K562 (cell line): ENCODE data around the gene C19orf85. TPM values are rescaled to one million over a fixed set of nuclear protein-coding genes. Genes with fewer than 3 reads are reported as not detected.

ENCODE experiments used
- ATAC-seq: fragments of 200-7000 bp; cut with Tn5 transposase; 3 replicates; pipeline ENCODE4 v1.9.1; 2020; ENCODE audit warnings: moderate library complexity
- BruUV-seq: library from RNA; stranded (reverse); fragments of 400-500 nt; replicated peaks from 2 replicates; lab custom pipeline; 2021; lab: Mats Ljungman, UMichigan
- CTCF ChIA-PET: fragments of 300-600 bp; formaldehyde crosslinking; extraction: SDS; loops from one replicate; lab custom pipeline; 2021; ENCODE audit warnings: low intra/inter-chr PET ratio; lab: Yijun Ruan, JAX
- POLR2A ChIA-PET: fragments of 300-600, 350-650 bp; sonication (Branson Sonifier 250); formaldehyde crosslinking; extraction: SDS; loops from one replicate; lab custom pipeline; 2021; ENCODE audit warnings: antibody characterized with exemption, inconsistent platforms; lab: Yijun Ruan, JAX
- DNase-seq, 4 experiments: peaks; one replicate each; pipeline versions ENCODE4 v3.0.0 to v3.0.0-alpha.2; 2011 to 2018; ENCODE audit warnings: low spot score in 3 of 4, mixed read lengths in 3 of 4; ENCODE audit errors: extremely low read depth in 1 of 4
- FAIRE-seq: peaks from 2 replicates; lab custom pipeline; 2011; peaks lifted over from hg19 to GRCh38; lab: Jason Lieb, UNC
- H2AFZ ChIP-seq: 2 replicates; pipeline ENCODE4 v1.6.0; 2011; ENCODE audit warnings: low read depth, low read length, control low read depth, inconsistent platforms
- H3K27ac ChIP-seq: fragments of 200-600 bp; 3 replicates; pipeline ENCODE4 v1.8.0; 2011; ENCODE audit warnings: low read depth, mild to moderate bottlenecking, control low read depth, inconsistent platforms, low read length, moderate library complexity, mixed read lengths; ENCODE audit errors: extremely low read depth
- H3K27me3 ChIP-seq, 2 experiments: fragments of 300-600 bp in 1 of 2; 2 replicates in 1 of 2; 3 replicates in 1 of 2; pipeline versions ENCODE4 v1.6.0 to v1.8.0; 2011; ENCODE audit warnings: inconsistent platforms in 2 of 2, low read length in 2 of 2, mild to moderate bottlenecking in 1 of 2, mixed read lengths in 1 of 2, moderate library complexity in 1 of 2; ENCODE audit not compliant: control insufficient read depth in 2 of 2, insufficient read depth in 2 of 2
- H3K36me3 ChIP-seq: fragments of 300-600 bp; 3 replicates; pipeline ENCODE4 v1.8.0; 2011; ENCODE audit warnings: mild to moderate bottlenecking, low read length, inconsistent platforms; ENCODE audit not compliant: control insufficient read depth, insufficient read depth
- H3K4me1 ChIP-seq, 2 experiments: fragments of 200-600 bp in 1 of 2; replicated peaks in 1 of 2; 2 replicates in 1 of 2; 3 replicates in 1 of 2; pipeline versions ENCODE4 v1.5.1 to v1.8.0; 2011; ENCODE audit warnings: inconsistent platforms in 2 of 2, low read length in 2 of 2, mild to moderate bottlenecking in 1 of 2, mixed read lengths in 1 of 2, moderate library complexity in 1 of 2; ENCODE audit not compliant: control insufficient read depth in 2 of 2, insufficient read depth in 2 of 2
- H3K4me2 ChIP-seq: 2 replicates; pipeline ENCODE4 v1.6.1; 2011; ENCODE audit warnings: low read length, control low read depth, inconsistent platforms, mixed read lengths; ENCODE audit not compliant: insufficient read depth
- H3K4me3 ChIP-seq: fragments of 200-600 bp; sonication (generic), shearing (Covaris generic); 2 replicates; pipeline ENCODE4 v1.5.1; 2016; ENCODE audit warnings: control low read depth, inconsistent platforms
- H3K79me2 ChIP-seq: fragments of 200-600 bp; 3 replicates; pipeline ENCODE4 v1.8.0; 2011; ENCODE audit warnings: low read length, inconsistent platforms; ENCODE audit not compliant: control insufficient read depth, insufficient read depth
- H3K9ac ChIP-seq, 2 experiments: 2 replicates each; pipeline versions ENCODE4 v1.6.0 to v1.6.1; 2011; ENCODE audit warnings: low read depth in 2 of 2, low read length in 2 of 2, control low read depth in 1 of 2, inconsistent platforms in 1 of 2, mild to moderate bottlenecking in 1 of 2, mixed read lengths in 1 of 2; ENCODE audit not compliant: insufficient read depth in 1 of 2
- H3K9me1 ChIP-seq: one replicate; pipeline ENCODE4 v1.6.0; 2011; ENCODE audit warnings: inconsistent platforms, mild to moderate bottlenecking, low read length, moderate library complexity; ENCODE audit not compliant: control insufficient read depth, insufficient read depth
- H3K9me3 ChIP-seq: replicated peaks from 2 replicates; pipeline ENCODE4 v1.5.1; 2011; ENCODE audit warnings: low read depth, low read length, inconsistent platforms; ENCODE audit not compliant: control insufficient read depth, insufficient read depth
- H4K20me1 ChIP-seq: replicated peaks from 2 replicates; pipeline ENCODE4 v1.6.1; 2011; ENCODE audit warnings: low read length, inconsistent platforms, mixed read lengths; ENCODE audit not compliant: control insufficient read depth, insufficient read depth
- ADNP ChIP-seq: fragments of 200-800 bp; sonication (Bioruptor generic); IDR thresholded peaks from 2 replicates; pipeline ENCODE4 v1.6.1; 2016; ENCODE audit warnings: missing genetic modification characterization, missing compliant biosample characterization
- ESRRA ChIP-seq: fragments of 450-650 bp; IDR thresholded peaks from 2 replicates; pipeline ENCODE4 v1.6.1; 2014; ENCODE audit warnings: low read depth, mild to moderate bottlenecking, moderate library complexity, borderline replicate concordance
- JUND ChIP-seq, 2 experiments: IDR thresholded peaks; 2 replicates in 1 of 2; 3 replicates in 1 of 2; pipeline ENCODE4 v1.6.1; 2011; ENCODE audit warnings: borderline replicate concordance in 2 of 2, low read depth in 2 of 2, low read length in 2 of 2, improper control_type of control experiment in 1 of 2, missing biosample characterization in 1 of 2, missing genetic modification characterization in 1 of 2, missing genetic modification reagents in 1 of 2
- MLLT1 ChIP-seq, 2 experiments: fragments of 450-650 bp; IDR thresholded peaks; 2 replicates each; pipeline ENCODE4 v1.6.1; 2016
- NCOA1 ChIP-seq: fragments of 450-650 bp; IDR thresholded peaks from 2 replicates; pipeline ENCODE4 v1.6.1; 2016; ENCODE audit warnings: low read depth
- NONO ChIP-seq, 2 experiments: fragments of 200-400 bp in 1 of 2; fragments of 450-650 bp in 1 of 2; formaldehyde crosslinking in 1 of 2; IDR thresholded peaks; 2 replicates each; pipeline ENCODE4 v1.6.1; 2017; ENCODE audit warnings: low read depth in 2 of 2, mild to moderate bottlenecking in 2 of 2, moderate library complexity in 2 of 2, low read length in 1 of 2
- PHB ChIP-seq: fragments of 250-450 bp; sonication (Bioruptor Pico); IDR thresholded peaks from 2 replicates; pipeline ENCODE4 v1.5.0; 2021
- RCOR1 ChIP-seq, 2 experiments: IDR thresholded peaks; 2 replicates each; pipeline ENCODE4 v1.6.1; 2012; ENCODE audit warnings: low read depth in 2 of 2, low read length in 2 of 2, borderline replicate concordance in 1 of 2, improper control_type of control experiment in 1 of 2
- SIN3A ChIP-seq, 2 experiments: fragments of 150-350 bp in 1 of 2; IDR thresholded peaks; 2 replicates each; pipeline ENCODE4 v1.6.1; 2011 to 2016; ENCODE audit warnings: borderline replicate concordance in 2 of 2, low read depth in 2 of 2, low read length in 2 of 2, mild to moderate bottlenecking in 2 of 2, moderate library complexity in 2 of 2; ENCODE audit not compliant: control insufficient read depth in 1 of 2
- SRF ChIP-seq, 2 experiments: fragments of 250-450, 450-650 bp in 1 of 2; sonication (Bioruptor Pico) in 1 of 2; sonication (generic) in 1 of 2; formaldehyde crosslinking; IDR thresholded peaks; 2 replicates each; pipeline versions ENCODE4 v1.5.0 to v1.5.1; 2020 to 2022; ENCODE audit warnings: mild to moderate bottlenecking in 1 of 2, missing genetic modification reagents in 1 of 2
- TEAD2 ChIP-seq: fragments of 450-650 bp; IDR thresholded peaks from 2 replicates; pipeline ENCODE4 v1.6.1; 2016; ENCODE audit warnings: missing genetic modification characterization, control low read depth, missing compliant biosample characterization
- XRCC5 ChIP-seq: fragments of 200-400 bp; formaldehyde crosslinking; IDR thresholded peaks from 2 replicates; pipeline ENCODE4 v1.6.1; 2017; ENCODE audit warnings: low read depth, mild to moderate bottlenecking, low read length
- YY1 ChIP-seq, 3 experiments: IDR thresholded peaks; 2 replicates each; pipeline ENCODE4 v1.6.1; 2011; ENCODE audit warnings: low read length in 2 of 3, mild to moderate bottlenecking in 2 of 3, moderate library complexity in 2 of 3, borderline replicate concordance in 1 of 3, control low read depth in 1 of 3, low read depth in 1 of 3; ENCODE audit not compliant: insufficient read depth in 3 of 3, insufficient replicate concordance in 2 of 3, control insufficient read depth in 1 of 3, insufficient read length in 1 of 3; ENCODE audit errors: extremely low read depth in 1 of 3
- ZNF121 ChIP-seq: sonication (generic); formaldehyde crosslinking; conservative IDR thresholded peaks from 2 replicates; pipeline ENCODE4 v1.8.0; 2022; ENCODE audit warnings: missing genetic modification reagents
- ZNF232 ChIP-seq: sonication (generic); formaldehyde crosslinking; IDR thresholded peaks from 2 replicates; pipeline ENCODE4 v1.8.0; 2022; ENCODE audit warnings: mild to moderate bottlenecking, missing genetic modification reagents
- ZNF347 ChIP-seq: fragments of 450-650 bp; formaldehyde crosslinking; IDR thresholded peaks from 2 replicates; pipeline ENCODE4 v1.4.0; 2020; ENCODE audit warnings: low read depth, mild to moderate bottlenecking, moderate library complexity
- ZNF75A ChIP-seq: fragments of 450-650 bp; formaldehyde crosslinking; IDR thresholded peaks from 2 replicates; pipeline ENCODE4 v1.4.0; 2020; ENCODE audit warnings: mild to moderate bottlenecking
- WGBS: fragments of 100-300 bp; shearing (Covaris generic); methylation state at CpG from one replicate; pipeline ENCODE4 v1.1.6; 2016; ENCODE audit warnings: low coverage, mixed read lengths; ENCODE audit not compliant: insufficient coverage; ENCODE audit errors: missing lambda C conversion rate; 5-methylcytosine and 5-hydroxymethylcytosine counted together
- in situ Hi-C: fragments of 300-500 bp; cut with MboI; formaldehyde crosslinking; loops from 4 replicates; pipeline ENCODE4 v1.15.0; 2018; ENCODE audit warnings: inconsistent platforms, mixed read lengths
- intact Hi-C: fragments of 100-400 bp; cut with micrococcal nuclease; formaldehyde crosslinking; loops from 2 replicates; pipeline ENCODE4 v1.14.2; 2022
- polyA plus RNA-seq, 8 experiments: library from polyadenylated mRNA; depleted of rRNA in 4 of 8; stranded (reverse) in 5 of 8; unstranded in 3 of 8; fragments of >200 nt; fragmentation: Nextera tagmentation in 2 of 8; fragmentation: Illumina TruSeq in 1 of 8; extraction: Ambion mirVana in 2 of 8; extraction: Trizol in 1 of 8; gene quantifications; 2 replicates each; pipeline versions ENCODE4 v1.2.1 to v1.2.3, GENCODE V29; 2011 to 2014; ENCODE audit warnings: inconsistent platforms in 1 of 8, missing spikeins in 1 of 8
- total RNA-seq, 7 experiments: library from RNA; depleted of rRNA in 6 of 7; stranded (reverse); fragments of >200 nt in 6 of 7; fragmentation: Illumina TruSeq in 2 of 7; extraction: Trizol in 2 of 7; gene quantifications; 2 replicates each; pipeline versions ENCODE4 v1.2.1 to v1.2.3, GENCODE V29; 2011 to 2021; ENCODE audit warnings: low replicate concordance in 1 of 7

The C19orf85 gene
- total and polyA plus RNA-seq, 9 of the 15 experiments (the other 6 are each of a cell fraction or from before 2014, with no cell fraction given) = not detected

- TF ChIP-seq NCOA1 (no peak), ADNP (tag) (peak; percentile 98), YY1 (IDR thresholded peaks at IDR 0.05; ENCODE audit: borderline replicate concordance in 1 of 3, control insufficient read depth in 1 of 3, extremely low read depth in 1 of 3, insufficient read depth in 3 of 3, insufficient read length in 1 of 3, insufficient replicate concordance in 2 of 3, low read depth in 1 of 3, low read length in 2 of 3) (peak in 2 of 3 experiments; percentile 3 to 31), ESRRA (peak; percentile 100), PHB (peak; percentile 43; the same call in 1 of the 2 replicates), MLLT1 (IDR thresholded peaks at IDR 0.05) (no peak; a peak in 2 of 4 replicates)
These were observed 3.1 kb downstream of the C19orf85 start, which contains the start of gene ISOC2 (continued) for GRCh38 chr19:55461259-55461973.

- WGBS = under 1% methylated on average over 13 of the region's 24 CpGs
- no peaks in the 10 kb centered on the region for H3K9me3 ChIP-seq
- POLR2A ChIA-PET = interaction anchor here (2.2 kb wide), 1 partner anchor 16 kb away, joined by 6 read pairs; the partner anchor contains the start of gene ZNF628
- peak overlapping the region; percentile 87 for H3K4me2 ChIP-seq
- H4K20me1 ChIP-seq = no peaks in the 10 kb centered on the region
- peaks cover 43% of the 10 kb centered on the region for H3K79me2 ChIP-seq
- peak overlapping the region; percentile 81 for H3K4me3 ChIP-seq
- peak overlapping the region; percentile 97 to 98 for H3K9ac ChIP-seq
- no peaks in the 10 kb centered on the region for H3K9me1 ChIP-seq
- no TSS peak for BruUV-seq
- DNase-seq (peak; percentile 87 to 93 (median 90)), FAIRE-seq (peak; percentile 87), ATAC-seq (peak; percentile 79)
- H3K36me3 ChIP-seq = peaks cover 24% of the 10 kb centered on the region; the same call in 2 of the 3 replicates
- CTCF ChIA-PET = no interaction called here
- H3K4me1 ChIP-seq = peaks cover 24 to 71% of the 10 kb centered on the region in 2 experiments
- intact Hi-C loops (loop anchor here (1.0 kb wide), 1 partner anchor 7 kb away; no protein-coding TSS in a partner anchor), in situ Hi-C loops (no loop called here)
- H2AFZ ChIP-seq = no peak overlapping the region
- H3K27ac ChIP-seq = peak overlapping the region; percentile 98
- H3K27me3 ChIP-seq = no peaks in the 10 kb centered on the region
- TF ChIP-seq RCOR1 (IDR thresholded peaks at IDR 0.05; ENCODE audit: borderline replicate concordance in 1 of 2, low read depth in 2 of 2, low read length in 2 of 2) = no peak
- TF ChIP-seq SRF (CRISPR knock-in tag; IDR thresholded peaks at IDR 0.05) = peak in 1 of 2 experiments; percentile 45; a peak in 1 of 4 replicates
- TF ChIP-seq ZNF232 (CRISPR knock-in tag) = no peak
- TF ChIP-seq NONO (IDR thresholded peaks at IDR 0.05; ENCODE audit: low read depth in 2 of 2, low read length in 1 of 2) = no peak
- peak in 1 of 2 experiments; percentile 81; a peak in 2 of 4 replicates for TF ChIP-seq SIN3A (IDR thresholded peaks at IDR 0.05; ENCODE audit: borderline replicate concordance in 2 of 2, control insufficient read depth in 1 of 2, low read depth in 2 of 2, low read length in 2 of 2)
- no peak for TF ChIP-seq ZNF75A
- no peak for TF ChIP-seq ZNF121 (CRISPR knock-in tag)
- TF ChIP-seq TEAD2 (tag) = no peak
- no peak for TF ChIP-seq JUND (IDR thresholded peaks at IDR 0.05; ENCODE audit: borderline replicate concordance, low read depth, low read length)
- no peak for TF ChIP-seq JUND (tag; IDR thresholded peaks at IDR 0.05; ENCODE audit: borderline replicate concordance, low read depth, low read length)
- no peak for TF ChIP-seq XRCC5
- TF ChIP-seq ZNF347 (CRISPR knock-in tag) = no peak
- TF ChIP-seq ESRRA = no peak
These were observed 3.8 kb downstream of the C19orf85 start for GRCh38 chr19:55460670-55461258.
